Panc1 (cell line): ENCODE data around the gene SV2B. TPM values are rescaled to one million over a fixed set of nuclear protein-coding genes. Genes with fewer than 3 reads are reported as not detected.

Source experiments
- ATAC-seq: fragments of 200-7000 bp; cut with Tn5 transposase; 2 replicates; pipeline ENCODE4 v1.9.1; 2020; ENCODE audit warnings: mild to moderate bottlenecking, moderate library complexity
- BruUV-seq: library from RNA; stranded (reverse); fragments of 400-500 nt; replicated peaks from 2 replicates; lab custom pipeline; 2021; lab: Mats Ljungman, UMichigan
- CTCF ChIA-PET: fragments of 300-600 bp; sonication (Branson Sonifier 250); formaldehyde crosslinking; loops from one replicate; lab custom pipeline; 2022; ENCODE audit warnings: antibody characterized with exemption; lab: Charles Lee
- POLR2A ChIA-PET: fragments of 300-600 bp; sonication (Branson Sonifier 250); formaldehyde crosslinking; loops from one replicate; lab custom pipeline; 2022; ENCODE audit warnings: antibody characterized with exemption; lab: Charles Lee
- DNase-seq: peaks from one replicate; pipeline ENCODE4 v3.0.0-alpha.2; 2010; ENCODE audit warnings: low read depth, low spot score
- H3K27ac ChIP-seq: 2 replicates; pipeline ENCODE4 v1.5.1; 2011; ENCODE audit warnings: mild to moderate bottlenecking, low read length, inconsistent platforms
- H3K27me3 ChIP-seq: fragments of 200-500 bp; sonication (Bioruptor generic); 2 replicates; pipeline ENCODE4 v1.6.0; 2014; ENCODE audit warnings: low read length, inconsistent platforms; ENCODE audit not compliant: control insufficient read depth, insufficient read depth
- H3K36me3 ChIP-seq: fragments of 200-500 bp; sonication (Bioruptor generic); 2 replicates; pipeline ENCODE4 v1.5.1; 2014; ENCODE audit warnings: inconsistent platforms, mild to moderate bottlenecking, low read length, moderate library complexity; ENCODE audit not compliant: control insufficient read depth, insufficient read depth
- H3K4me1 ChIP-seq: 2 replicates; pipeline ENCODE4 v1.5.1; 2011; ENCODE audit warnings: inconsistent platforms, mild to moderate bottlenecking, low read length, moderate library complexity; ENCODE audit not compliant: control insufficient read depth, insufficient read depth
- H3K4me3 ChIP-seq, 2 experiments: 2 replicates each; pipeline ENCODE4 v1.5.1; 2011 to 2012; ENCODE audit warnings: low read depth in 2 of 2, low read length in 2 of 2, mild to moderate bottlenecking in 2 of 2, inconsistent platforms in 1 of 2, moderate library complexity in 1 of 2
- H3K9me3 ChIP-seq: fragments of 200-500 bp; sonication (Bioruptor generic); 2 replicates; pipeline ENCODE4 v1.5.1; 2014; ENCODE audit warnings: low read depth, mild to moderate bottlenecking, inconsistent platforms, low read length, moderate library complexity; ENCODE audit not compliant: control insufficient read depth, insufficient read depth
- POLR2AphosphoS5 ChIP-seq: IDR thresholded peaks from 2 replicates; pipeline ENCODE4 v1.6.1; 2012; ENCODE audit warnings: mild to moderate bottlenecking, low read depth, low read length, moderate library complexity
- SIN3A ChIP-seq: IDR thresholded peaks from 2 replicates; pipeline ENCODE4 v1.6.1; 2012; ENCODE audit warnings: low read depth, mild to moderate bottlenecking, low read length, moderate library complexity, borderline replicate concordance; ENCODE audit not compliant: insufficient read depth
- TCF7L2 ChIP-seq: IDR thresholded peaks from 2 replicates; pipeline ENCODE4 v1.6.1; 2011; ENCODE audit warnings: mild to moderate bottlenecking, low read depth, low read length, inconsistent platforms
- in situ Hi-C: cut with HindIII; loops from 2 replicates; pipeline ENCODE4 v1.10.0; 2016; ENCODE audit warnings: low sequenced_read_pairs, low pct_unique_long_range_greater_than_20kb
- intact Hi-C: fragments of 100-400 bp; cut with micrococcal nuclease; formaldehyde crosslinking; loops from one replicate; pipeline ENCODE4 v1.10.0; 2022; ENCODE audit not compliant: unreplicated experiment
- total RNA-seq: library from RNA; stranded (reverse); gene quantifications from one replicate; pipeline ENCODE4 v1.2.1, GENCODE V29; 2021; ENCODE audit not compliant: unreplicated experiment
- TF ChIP-seq, protein P1 (sequence below), 2 experiments: IDR thresholded peaks; 2 replicates each; pipeline ENCODE4 v1.6.1; 2011 to 2012; ENCODE audit warnings: low read depth in 2 of 2, control low read depth in 1 of 2, low read length in 1 of 2, mild to moderate bottlenecking in 1 of 2, moderate library complexity in 1 of 2; ENCODE audit not compliant: insufficient read depth in 1 of 2
- TF ChIP-seq, protein P2 (sequence below): fragments of 450-650 bp; IDR thresholded peaks from 2 replicates; pipeline ENCODE4 v1.5.1; 2017; ENCODE audit warnings: mild to moderate bottlenecking

SV2B gene
- total RNA-seq, 1 experiment from 2014 or later, result not detected

DNA sequence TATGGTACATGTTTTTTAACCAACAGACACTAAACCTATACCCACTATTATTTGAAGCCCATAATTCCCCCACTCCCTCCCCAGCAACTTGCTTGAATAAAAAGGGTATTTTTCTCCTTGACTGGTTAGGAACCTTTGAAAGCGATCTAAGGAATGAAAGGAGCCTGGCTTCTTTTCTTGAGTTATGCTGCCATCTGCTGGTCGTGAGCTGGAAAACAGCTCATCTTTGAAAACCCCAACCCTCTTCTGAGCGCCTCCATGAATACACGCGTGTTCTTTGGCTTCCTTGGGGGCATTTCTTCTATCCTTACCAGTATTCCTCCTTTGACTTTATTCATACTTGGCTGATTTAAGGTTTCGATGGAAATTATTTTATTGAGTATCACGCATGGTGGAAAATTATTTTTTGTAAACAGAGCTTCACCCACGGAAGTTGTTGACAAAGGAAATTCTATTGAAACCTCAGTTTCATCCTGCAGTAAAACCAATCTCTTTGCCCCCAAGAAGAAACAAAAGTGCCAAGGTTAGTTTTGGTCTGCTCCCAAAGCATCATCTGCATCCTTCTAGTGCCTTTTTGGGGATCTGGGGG, 171.6 kb downstream of the SV2B start:
- Histone ChIP-seq H3K27me3 (peaks cover 11% of the 10 kb centered on the region; the same call in 1 of the 2 replicates), H3K4me3 (no peak overlapping the region), H3K36me3 (no peaks in the 10 kb centered on the region), H3K27ac (no peak overlapping the region), H3K9me3 (peaks cover 14% of the 10 kb centered on the region), H3K4me1 (no peaks in the 10 kb centered on the region; the same call in 1 of the 2 replicates)
- POLR2A ChIA-PET, result no interaction called here
- peak; percentile 92 for ATAC-seq
- DNase-seq, result peak; percentile 52
- TF ChIP-seq, protein P1, sequence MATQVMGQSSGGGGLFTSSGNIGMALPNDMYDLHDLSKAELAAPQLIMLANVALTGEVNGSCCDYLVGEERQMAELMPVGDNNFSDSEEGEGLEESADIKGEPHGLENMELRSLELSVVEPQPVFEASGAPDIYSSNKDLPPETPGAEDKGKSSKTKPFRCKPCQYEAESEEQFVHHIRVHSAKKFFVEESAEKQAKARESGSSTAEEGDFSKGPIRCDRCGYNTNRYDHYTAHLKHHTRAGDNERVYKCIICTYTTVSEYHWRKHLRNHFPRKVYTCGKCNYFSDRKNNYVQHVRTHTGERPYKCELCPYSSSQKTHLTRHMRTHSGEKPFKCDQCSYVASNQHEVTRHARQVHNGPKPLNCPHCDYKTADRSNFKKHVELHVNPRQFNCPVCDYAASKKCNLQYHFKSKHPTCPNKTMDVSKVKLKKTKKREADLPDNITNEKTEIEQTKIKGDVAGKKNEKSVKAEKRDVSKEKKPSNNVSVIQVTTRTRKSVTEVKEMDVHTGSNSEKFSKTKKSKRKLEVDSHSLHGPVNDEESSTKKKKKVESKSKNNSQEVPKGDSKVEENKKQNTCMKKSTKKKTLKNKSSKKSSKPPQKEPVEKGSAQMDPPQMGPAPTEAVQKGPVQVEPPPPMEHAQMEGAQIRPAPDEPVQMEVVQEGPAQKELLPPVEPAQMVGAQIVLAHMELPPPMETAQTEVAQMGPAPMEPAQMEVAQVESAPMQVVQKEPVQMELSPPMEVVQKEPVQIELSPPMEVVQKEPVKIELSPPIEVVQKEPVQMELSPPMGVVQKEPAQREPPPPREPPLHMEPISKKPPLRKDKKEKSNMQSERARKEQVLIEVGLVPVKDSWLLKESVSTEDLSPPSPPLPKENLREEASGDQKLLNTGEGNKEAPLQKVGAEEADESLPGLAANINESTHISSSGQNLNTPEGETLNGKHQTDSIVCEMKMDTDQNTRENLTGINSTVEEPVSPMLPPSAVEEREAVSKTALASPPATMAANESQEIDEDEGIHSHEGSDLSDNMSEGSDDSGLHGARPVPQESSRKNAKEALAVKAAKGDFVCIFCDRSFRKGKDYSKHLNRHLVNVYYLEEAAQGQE (IDR thresholded peaks at IDR 0.05; ENCODE audit: insufficient read depth in 1 of 2, low read depth in 2 of 2, low read length in 1 of 2), result no peak
- TF ChIP-seq POLR2AphosphoS5 (no peak), SIN3A (no peak), TCF7L2 (no peak)
- TF ChIP-seq, protein P2, sequence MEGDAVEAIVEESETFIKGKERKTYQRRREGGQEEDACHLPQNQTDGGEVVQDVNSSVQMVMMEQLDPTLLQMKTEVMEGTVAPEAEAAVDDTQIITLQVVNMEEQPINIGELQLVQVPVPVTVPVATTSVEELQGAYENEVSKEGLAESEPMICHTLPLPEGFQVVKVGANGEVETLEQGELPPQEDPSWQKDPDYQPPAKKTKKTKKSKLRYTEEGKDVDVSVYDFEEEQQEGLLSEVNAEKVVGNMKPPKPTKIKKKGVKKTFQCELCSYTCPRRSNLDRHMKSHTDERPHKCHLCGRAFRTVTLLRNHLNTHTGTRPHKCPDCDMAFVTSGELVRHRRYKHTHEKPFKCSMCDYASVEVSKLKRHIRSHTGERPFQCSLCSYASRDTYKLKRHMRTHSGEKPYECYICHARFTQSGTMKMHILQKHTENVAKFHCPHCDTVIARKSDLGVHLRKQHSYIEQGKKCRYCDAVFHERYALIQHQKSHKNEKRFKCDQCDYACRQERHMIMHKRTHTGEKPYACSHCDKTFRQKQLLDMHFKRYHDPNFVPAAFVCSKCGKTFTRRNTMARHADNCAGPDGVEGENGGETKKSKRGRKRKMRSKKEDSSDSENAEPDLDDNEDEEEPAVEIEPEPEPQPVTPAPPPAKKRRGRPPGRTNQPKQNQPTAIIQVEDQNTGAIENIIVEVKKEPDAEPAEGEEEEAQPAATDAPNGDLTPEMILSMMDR, result peak; percentile 84
- no TSS peak for BruUV-seq
- CTCF ChIA-PET, result interaction anchor here (0.6 to 1.8 kb wide), 8 partner anchors 13 to 791 kb away, joined by 3 to 31 read pairs (median 4); no protein-coding TSS in a partner anchor
- in situ Hi-C loops, result no loop called here
- intact Hi-C loops, result loop anchor here (1.0 to 2.0 kb wide), 2 partner anchors 215 to 315 kb away; no protein-coding TSS in a partner anchor

DNA sequence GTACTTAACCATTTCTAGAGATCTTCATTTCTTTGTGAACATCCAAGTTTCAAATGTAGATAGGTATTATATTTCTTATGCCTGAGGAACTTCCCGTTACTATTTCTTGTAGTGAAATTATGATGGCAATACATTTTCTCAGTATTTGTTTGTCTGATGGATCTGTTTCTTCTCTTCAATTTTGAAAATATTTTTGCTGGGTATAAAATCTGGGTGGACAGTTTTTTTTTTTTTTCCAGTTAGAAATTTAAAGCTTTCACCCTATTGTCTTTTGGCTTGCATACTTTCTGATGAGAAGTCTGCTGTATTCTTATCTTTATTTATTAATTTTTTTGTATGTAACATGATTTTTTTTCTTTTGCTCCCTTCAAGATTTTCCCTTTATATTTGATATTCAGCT, 175.8 kb downstream of the SV2B start:
- no peak overlapping the region for H3K4me3 ChIP-seq
- H3K27ac ChIP-seq, result no peak overlapping the region
- ChIA-PET CTCF (no interaction called here), POLR2A (interaction anchor here (0.7 kb wide), 1 partner anchor 236 kb away, joined by 5 read pairs; no protein-coding TSS in a partner anchor)
- H3K27me3 ChIP-seq, result peaks cover 7% of the 10 kb centered on the region; the same call in 1 of the 2 replicates
- TF ChIP-seq SIN3A, result no peak
- TF ChIP-seq POLR2AphosphoS5, result no peak
- no peak for TF ChIP-seq TCF7L2
- TF ChIP-seq, protein P2, result no peak
- TF ChIP-seq, protein P1 (IDR thresholded peaks at IDR 0.05; ENCODE audit: insufficient read depth in 1 of 2, low read depth in 2 of 2, low read length in 1 of 2), result no peak
- in situ Hi-C loops, result no loop called here
- peaks cover 14% of the 10 kb centered on the region for H3K9me3 ChIP-seq
- ATAC-seq (no peak), DNase-seq (no peak)
- H3K36me3 ChIP-seq, result no peaks in the 10 kb centered on the region
- intact Hi-C loops, result no loop called here
- H3K4me1 ChIP-seq, result no peaks in the 10 kb centered on the region; the same call in 1 of the 2 replicates
- BruUV-seq, result no TSS peak
